ENCODE results near the gene NF1.
A peak's percentile ranks its signal among the peaks of the same experiment; 100 is the strongest.

Gene NF1

DNA sequence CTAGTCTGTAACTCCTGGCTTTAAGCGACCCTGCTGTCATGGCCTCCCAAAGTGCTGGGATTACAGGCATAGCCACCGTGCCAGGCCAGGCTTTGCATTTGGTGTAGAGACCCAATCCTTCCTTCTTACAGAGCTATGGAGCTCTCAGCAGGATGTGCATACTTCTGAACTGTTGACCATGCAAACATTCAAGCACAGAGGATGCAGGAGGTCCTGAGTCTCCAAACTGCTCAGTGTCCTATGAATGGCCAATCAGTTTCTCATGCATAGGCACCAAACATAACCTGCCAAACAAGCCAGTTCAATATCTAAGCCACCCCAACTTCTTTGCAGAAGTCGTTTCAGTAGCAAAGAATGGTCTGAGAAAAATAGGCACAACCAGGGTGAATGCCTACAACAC lies 40.0 kb upstream of the NF1 start:
- no peaks in the 10 kb centered on the region for H4K20me1 ChIP-seq (ENCODE audit: insufficient read depth, low read length)
- TF ChIP-seq, protein P1, sequence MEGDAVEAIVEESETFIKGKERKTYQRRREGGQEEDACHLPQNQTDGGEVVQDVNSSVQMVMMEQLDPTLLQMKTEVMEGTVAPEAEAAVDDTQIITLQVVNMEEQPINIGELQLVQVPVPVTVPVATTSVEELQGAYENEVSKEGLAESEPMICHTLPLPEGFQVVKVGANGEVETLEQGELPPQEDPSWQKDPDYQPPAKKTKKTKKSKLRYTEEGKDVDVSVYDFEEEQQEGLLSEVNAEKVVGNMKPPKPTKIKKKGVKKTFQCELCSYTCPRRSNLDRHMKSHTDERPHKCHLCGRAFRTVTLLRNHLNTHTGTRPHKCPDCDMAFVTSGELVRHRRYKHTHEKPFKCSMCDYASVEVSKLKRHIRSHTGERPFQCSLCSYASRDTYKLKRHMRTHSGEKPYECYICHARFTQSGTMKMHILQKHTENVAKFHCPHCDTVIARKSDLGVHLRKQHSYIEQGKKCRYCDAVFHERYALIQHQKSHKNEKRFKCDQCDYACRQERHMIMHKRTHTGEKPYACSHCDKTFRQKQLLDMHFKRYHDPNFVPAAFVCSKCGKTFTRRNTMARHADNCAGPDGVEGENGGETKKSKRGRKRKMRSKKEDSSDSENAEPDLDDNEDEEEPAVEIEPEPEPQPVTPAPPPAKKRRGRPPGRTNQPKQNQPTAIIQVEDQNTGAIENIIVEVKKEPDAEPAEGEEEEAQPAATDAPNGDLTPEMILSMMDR (IDR thresholded peaks at IDR 0.05; ENCODE audit: low read depth, low read length): no peak
- TF ChIP-seq EZH2phosphoT487 (IDR thresholded peaks at IDR 0.05; ENCODE audit: low read depth): no peak
- H2AFZ ChIP-seq (ENCODE audit: low read depth, low read length): no peak overlapping the region
- H3K4me3 ChIP-seq (ENCODE audit: low read length): no peak overlapping the region
- H3K4me2 ChIP-seq (ENCODE audit: low read length): no peak overlapping the region
- H3K9me3 ChIP-seq (ENCODE audit: insufficient read depth, low read length): no peaks in the 10 kb centered on the region
- H3K9ac ChIP-seq (ENCODE audit: low read length): no peak overlapping the region
- no peak overlapping the region for H3K27ac ChIP-seq (ENCODE audit: low read length)
- H3K4me1 ChIP-seq (ENCODE audit: low read length): peaks cover 17% of the 10 kb centered on the region
- no peaks in the 10 kb centered on the region for H3K27me3 ChIP-seq (ENCODE audit: low read depth, low read length)
- no peaks in the 10 kb centered on the region for H3K36me3 ChIP-seq (replicated peaks; ENCODE audit: low read depth, low read length)
- no peaks in the 10 kb centered on the region for H3K79me2 ChIP-seq (ENCODE audit: low read length)

GRCh38 chr17:31058976-31059375 lies 35.8 kb upstream of the NF1 start:
- Histone ChIP-seq H2AFZ (ENCODE audit: low read depth, low read length) (no peak overlapping the region), H3K79me2 (ENCODE audit: low read length) (no peaks in the 10 kb centered on the region), H4K20me1 (ENCODE audit: insufficient read depth, low read length) (no peaks in the 10 kb centered on the region), H3K4me2 (ENCODE audit: low read length) (no peak overlapping the region; the same call in 1 of the 2 replicates), H3K4me1 (ENCODE audit: low read length) (peaks cover 14% of the 10 kb centered on the region), H3K27me3 (ENCODE audit: low read depth, low read length) (no peaks in the 10 kb centered on the region), H3K27ac (ENCODE audit: low read length) (no peak overlapping the region), H3K9me3 (ENCODE audit: insufficient read depth, low read length) (no peaks in the 10 kb centered on the region), H3K9ac (ENCODE audit: low read length) (no peak overlapping the region), H3K4me3 (ENCODE audit: low read length) (no peak overlapping the region), H3K36me3 (replicated peaks; ENCODE audit: low read depth, low read length) (no peaks in the 10 kb centered on the region)
- TF ChIP-seq, protein P1 (IDR thresholded peaks at IDR 0.05; ENCODE audit: low read depth, low read length): no peak
- no peak for TF ChIP-seq EZH2phosphoT487 (IDR thresholded peaks at IDR 0.05; ENCODE audit: low read depth)

DNA sequence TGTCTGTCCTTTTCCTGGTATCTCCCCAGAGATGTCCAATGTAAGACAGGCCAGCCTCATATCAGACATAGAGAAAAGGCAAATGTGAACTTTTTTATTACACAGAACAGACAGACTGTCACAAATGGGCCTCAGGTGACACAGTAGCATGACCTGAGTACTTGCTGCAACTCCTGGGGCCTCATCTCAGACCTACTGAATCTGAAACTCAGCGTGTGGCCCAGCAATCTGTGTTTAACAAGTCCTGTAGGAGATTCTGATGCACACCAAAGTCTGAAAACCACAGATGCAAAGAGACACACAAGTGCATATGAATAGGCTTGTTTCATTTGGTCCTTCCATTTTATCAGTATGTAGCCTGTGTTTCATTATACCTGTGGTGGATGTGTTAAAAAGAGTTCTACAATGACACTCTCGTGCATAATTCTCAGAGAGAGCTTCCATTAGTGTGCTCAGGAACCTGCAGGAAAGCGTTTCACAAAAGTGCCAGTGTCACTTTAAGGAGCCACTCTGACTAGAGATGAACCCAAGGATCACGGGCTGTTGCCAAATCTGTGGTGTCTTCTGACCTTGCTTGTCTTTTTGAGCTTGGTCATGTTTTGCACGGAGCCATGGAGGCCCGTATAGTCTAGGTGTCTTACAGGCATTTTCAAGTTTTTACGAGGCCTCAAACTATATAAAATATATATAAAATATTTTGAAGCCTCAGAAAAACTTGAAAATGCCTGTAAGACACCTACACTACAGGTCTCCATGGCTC lies 33.8 kb upstream of the NF1 start:
- Histone ChIP-seq H3K36me3 (replicated peaks; ENCODE audit: low read depth, low read length) (no peaks in the 10 kb centered on the region), H3K4me1 (ENCODE audit: low read length) (peaks cover 14% of the 10 kb centered on the region), H3K27me3 (ENCODE audit: low read depth, low read length) (no peaks in the 10 kb centered on the region), H2AFZ (ENCODE audit: low read depth, low read length) (peak overlapping the region; percentile 49; the same call in 1 of the 2 replicates), H3K79me2 (ENCODE audit: low read length) (no peaks in the 10 kb centered on the region), H4K20me1 (ENCODE audit: insufficient read depth, low read length) (no peaks in the 10 kb centered on the region), H3K4me2 (ENCODE audit: low read length) (no peak overlapping the region), H3K4me3 (ENCODE audit: low read length) (no peak overlapping the region), H3K27ac (ENCODE audit: low read length) (no peak overlapping the region), H3K9ac (ENCODE audit: low read length) (no peak overlapping the region), H3K9me3 (ENCODE audit: insufficient read depth, low read length) (no peaks in the 10 kb centered on the region)
- TF ChIP-seq EZH2phosphoT487 (IDR thresholded peaks at IDR 0.05; ENCODE audit: low read depth): no peak
- TF ChIP-seq, protein P1 (IDR thresholded peaks at IDR 0.05; ENCODE audit: low read depth, low read length): no peak

DNA sequence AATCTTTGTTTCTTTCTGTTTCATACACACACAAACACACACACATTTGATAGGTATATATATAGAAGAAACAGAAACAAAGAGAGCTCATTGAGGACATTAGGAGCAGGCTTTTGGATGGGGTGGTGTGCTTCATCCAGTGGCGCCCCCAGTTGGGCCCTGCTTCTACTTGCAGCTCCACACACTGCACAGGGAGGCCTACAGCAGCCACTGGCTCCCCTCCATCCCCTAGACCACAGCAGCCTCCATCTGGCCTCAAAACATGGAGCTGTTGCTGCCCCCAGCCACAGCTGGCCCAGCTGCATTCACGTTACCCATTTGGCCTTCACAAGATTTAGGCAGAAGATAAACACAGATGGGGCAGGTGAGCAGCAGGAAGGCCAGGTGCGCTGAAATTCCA lies 33.1 kb upstream of the NF1 start:
- no peaks in the 10 kb centered on the region for H4K20me1 ChIP-seq (ENCODE audit: insufficient read depth, low read length)
- no peaks in the 10 kb centered on the region for H3K79me2 ChIP-seq (ENCODE audit: low read length)
- H3K9ac ChIP-seq (ENCODE audit: low read length): no peak overlapping the region
- H3K4me1 ChIP-seq (ENCODE audit: low read length): peaks cover 14% of the 10 kb centered on the region
- H3K4me2 ChIP-seq (ENCODE audit: low read length): no peak overlapping the region
- TF ChIP-seq, protein P1 (IDR thresholded peaks at IDR 0.05; ENCODE audit: low read depth, low read length): peak; percentile 30
- TF ChIP-seq EZH2phosphoT487 (IDR thresholded peaks at IDR 0.05; ENCODE audit: low read depth): no peak
- H3K27me3 ChIP-seq (ENCODE audit: low read depth, low read length): 0 out of 2 replicates have a peak, but pooled peaks cover 2% of the 10 kb centered on the region
- no peak overlapping the region for H3K27ac ChIP-seq (ENCODE audit: low read length)
- H3K36me3 ChIP-seq (replicated peaks; ENCODE audit: low read depth, low read length): no peaks in the 10 kb centered on the region
- H3K4me3 ChIP-seq (ENCODE audit: low read length): no peak overlapping the region
- no peaks in the 10 kb centered on the region for H3K9me3 ChIP-seq (ENCODE audit: insufficient read depth, low read length)
- no peak overlapping the region for H2AFZ ChIP-seq (ENCODE audit: low read depth, low read length)

All from OCI-LY3 (cell line).